MM.1S (cell line): ENCODE measurements around the gene TRIM28.

ENCODE experiments used
- DNase-seq: peaks from one replicate; pipeline ENCODE4 v3.0.0-alpha.2; 2015
- H2AFZ ChIP-seq: fragments of 300-600 bp; sonication (generic); 2 replicates; pipeline ENCODE4 v1.6.0; 2016; ENCODE audit warnings: antibody characterized with exemption, low read length
- H3F3A ChIP-seq: fragments of 300-600 bp; sonication (generic); 2 replicates; pipeline ENCODE4 v1.6.1; 2016; ENCODE audit warnings: mild to moderate bottlenecking, antibody characterized with exemption, low read length, moderate library complexity, mixed read lengths; ENCODE audit not compliant: insufficient read depth
- H3K27ac ChIP-seq: fragments of 300-600 bp; sonication (generic); 2 replicates; pipeline ENCODE4 v1.5.1; 2016; ENCODE audit warnings: mild to moderate bottlenecking, low read length
- H3K27me3 ChIP-seq: fragments of 300-600 bp; sonication (generic); replicated peaks from 2 replicates; pipeline ENCODE4 v1.6.0; 2016; ENCODE audit warnings: low read length; ENCODE audit not compliant: insufficient read depth
- H3K36me3 ChIP-seq: fragments of 300-600 bp; sonication (generic); replicated peaks from 2 replicates; pipeline ENCODE4 v1.6.1; 2016; ENCODE audit warnings: mild to moderate bottlenecking, low read length, mixed read lengths; ENCODE audit not compliant: insufficient read depth
- H3K4me1 ChIP-seq: fragments of 300-600 bp; sonication (generic); 2 replicates; pipeline ENCODE4 v1.6.1; 2016; ENCODE audit warnings: low read length, mixed read lengths
- H3K4me2 ChIP-seq: fragments of 300-600 bp; sonication (generic); 2 replicates; pipeline ENCODE4 v1.6.0; 2016; ENCODE audit warnings: low read depth, low read length
- H3K4me3 ChIP-seq: fragments of 300-600 bp; sonication (generic); 2 replicates; pipeline ENCODE4 v1.5.1; 2016; ENCODE audit warnings: low read length, mixed read lengths
- H3K79me2 ChIP-seq: fragments of 300-600 bp; sonication (generic); 2 replicates; pipeline ENCODE4 v1.6.1; 2016; ENCODE audit warnings: mixed run types, low read length, mixed read lengths
- H3K9ac ChIP-seq: fragments of 300-600 bp; sonication (generic); 2 replicates; pipeline ENCODE4 v1.6.1; 2016; ENCODE audit warnings: low read length, mixed read lengths
- H3K9me2 ChIP-seq: fragments of 300-600 bp; sonication (generic); replicated peaks from 2 replicates; pipeline ENCODE4 v1.6.1; 2016; ENCODE audit warnings: mild to moderate bottlenecking, low read length, mixed read lengths; ENCODE audit not compliant: insufficient read depth
- H3K9me3 ChIP-seq: fragments of 300-600 bp; sonication (generic); replicated peaks from 2 replicates; pipeline ENCODE4 v1.6.1; 2016; ENCODE audit warnings: mild to moderate bottlenecking, low read length, mixed read lengths; ENCODE audit not compliant: insufficient read depth
- H4K20me1 ChIP-seq: fragments of 300-600 bp; sonication (generic); 2 replicates; pipeline ENCODE4 v1.6.1; 2016; ENCODE audit warnings: mild to moderate bottlenecking, low read length, moderate library complexity, mixed read lengths; ENCODE audit not compliant: insufficient read depth
- EZH2 ChIP-seq: fragments of 300-600 bp; sonication (generic); optimal IDR thresholded peaks from 2 replicates; pipeline ENCODE3; 2017; ENCODE audit warnings: low read depth, mild to moderate bottlenecking, antibody characterized with exemption, low read length, mixed read lengths
- EZH2phosphoT487 ChIP-seq: fragments of 300-600 bp; sonication (generic); IDR thresholded peaks from 2 replicates; pipeline ENCODE4 v1.6.1; 2018; ENCODE audit warnings: antibody characterized with exemption, low read length
- TF ChIP-seq, protein P1 (sequence below): fragments of 300-600 bp; sonication (generic); IDR thresholded peaks from 2 replicates; pipeline ENCODE4 v1.5.1; 2016; ENCODE audit warnings: antibody characterized with exemption, low read length, mixed read lengths

The TRIM28 gene

DNA sequence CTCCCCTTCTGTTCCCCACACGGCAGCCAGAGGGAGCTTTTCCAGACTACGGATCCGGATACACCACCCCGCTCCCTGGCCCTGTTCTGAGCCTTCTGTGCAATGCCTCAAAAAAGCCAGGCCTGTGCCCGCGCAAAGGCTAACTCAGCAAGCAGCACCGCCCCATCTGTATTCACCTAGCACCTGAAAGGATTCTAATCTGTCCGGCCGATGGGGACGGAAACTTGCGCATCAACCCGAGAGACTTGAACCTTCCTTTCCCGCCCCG, 24.8 kb upstream of the TRIM28 start:
- Histone ChIP-seq H3K27ac (peak overlapping the region; percentile 78), H3K27me3 (peaks cover 4% of the 10 kb centered on the region; the same call in 1 of the 2 replicates), H3K9me3 (no peaks in the 10 kb centered on the region), H4K20me1 (no peaks in the 10 kb centered on the region), H3K79me2 (peaks cover 13% of the 10 kb centered on the region), H3K36me3 (no peaks in the 10 kb centered on the region), H3K9ac (peak overlapping the region; percentile 73), H3K4me3 (peak overlapping the region; percentile 88), H3K4me1 (peaks cover 5% of the 10 kb centered on the region; the same call in 1 of the 2 replicates), H2AFZ (peak overlapping the region; percentile 92), H3K9me2 (no peaks in the 10 kb centered on the region), H3K4me2 (peak overlapping the region; percentile 82), H3F3A (peaks cover 11% of the 10 kb centered on the region; the same call in 1 of the 2 replicates)
- peak; percentile 49 for DNase-seq
- no peak for TF ChIP-seq EZH2phosphoT487
- TF ChIP-seq, protein P1, sequence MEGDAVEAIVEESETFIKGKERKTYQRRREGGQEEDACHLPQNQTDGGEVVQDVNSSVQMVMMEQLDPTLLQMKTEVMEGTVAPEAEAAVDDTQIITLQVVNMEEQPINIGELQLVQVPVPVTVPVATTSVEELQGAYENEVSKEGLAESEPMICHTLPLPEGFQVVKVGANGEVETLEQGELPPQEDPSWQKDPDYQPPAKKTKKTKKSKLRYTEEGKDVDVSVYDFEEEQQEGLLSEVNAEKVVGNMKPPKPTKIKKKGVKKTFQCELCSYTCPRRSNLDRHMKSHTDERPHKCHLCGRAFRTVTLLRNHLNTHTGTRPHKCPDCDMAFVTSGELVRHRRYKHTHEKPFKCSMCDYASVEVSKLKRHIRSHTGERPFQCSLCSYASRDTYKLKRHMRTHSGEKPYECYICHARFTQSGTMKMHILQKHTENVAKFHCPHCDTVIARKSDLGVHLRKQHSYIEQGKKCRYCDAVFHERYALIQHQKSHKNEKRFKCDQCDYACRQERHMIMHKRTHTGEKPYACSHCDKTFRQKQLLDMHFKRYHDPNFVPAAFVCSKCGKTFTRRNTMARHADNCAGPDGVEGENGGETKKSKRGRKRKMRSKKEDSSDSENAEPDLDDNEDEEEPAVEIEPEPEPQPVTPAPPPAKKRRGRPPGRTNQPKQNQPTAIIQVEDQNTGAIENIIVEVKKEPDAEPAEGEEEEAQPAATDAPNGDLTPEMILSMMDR, result no peak
- TF ChIP-seq EZH2, result no peak

DNA sequence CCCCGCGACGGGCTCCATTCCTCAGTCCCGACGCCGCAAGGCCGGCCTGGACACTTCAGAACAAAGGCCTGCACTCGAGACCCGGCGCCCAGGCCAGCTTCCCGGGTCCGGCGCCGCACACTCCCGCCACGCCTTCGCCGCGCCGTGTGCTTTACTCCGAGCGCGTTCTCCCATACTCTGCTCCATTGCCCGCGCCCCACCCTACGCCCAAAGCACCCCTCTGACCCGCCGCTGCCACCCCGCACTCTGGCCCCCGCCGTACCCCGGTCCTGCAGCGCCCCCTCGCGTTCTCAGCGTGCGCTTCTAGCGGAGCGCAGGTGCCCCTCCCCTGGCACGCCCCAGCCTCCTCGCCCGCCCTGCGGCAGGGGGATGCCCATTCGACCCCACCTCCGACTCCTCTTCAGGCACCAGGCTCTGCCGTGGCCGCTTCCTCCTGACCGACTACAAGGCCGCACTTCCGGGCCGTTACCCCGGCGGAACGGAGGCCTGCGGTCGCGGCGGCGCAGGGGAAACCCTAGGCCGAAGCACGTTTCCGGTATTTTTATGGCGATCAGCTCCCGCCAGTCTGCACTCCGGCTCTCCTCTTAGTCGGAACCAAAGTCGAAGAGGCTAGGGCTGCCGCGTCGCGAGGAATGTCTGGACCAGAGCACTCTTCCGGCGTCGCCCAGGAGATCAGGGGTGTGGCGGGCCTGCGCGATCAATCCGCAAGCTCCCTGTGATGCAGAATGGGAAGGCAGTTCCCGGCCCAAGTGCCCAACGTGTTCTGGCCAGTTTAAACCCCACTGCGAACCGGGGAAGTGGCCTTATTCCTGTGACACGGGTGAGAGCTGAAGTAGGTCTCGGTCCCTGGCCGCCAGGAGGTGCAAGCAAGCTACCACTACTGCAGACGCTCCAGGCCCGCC, 24.3 kb upstream of the TRIM28 start, which contains the start of gene ZBTB45:
ZBTB45 (minus strand) TSS at position 456 of the 902 bp plus-strand sequence. CDS start 2,137 bp downstream, outside the sequence.
- H3K9me3 ChIP-seq, result no peaks in the 10 kb centered on the region
- H3K27me3 ChIP-seq, result peaks cover 4% of the 10 kb centered on the region; the same call in 1 of the 2 replicates
- H3K79me2 ChIP-seq, result peaks cover 13% of the 10 kb centered on the region
- H3K9me2 ChIP-seq, result no peaks in the 10 kb centered on the region
- peak within 1 kb of the TSS; percentile 73 for H3K9ac ChIP-seq
- H3K4me3 ChIP-seq, result peak within 1 kb of the TSS; percentile 88
- H2AFZ ChIP-seq, result peak within 1 kb of the TSS; percentile 92
- peak within 1 kb of the TSS; percentile 82 for H3K4me2 ChIP-seq
- peaks cover 11% of the 10 kb centered on the region; the same call in 1 of the 2 replicates for H3F3A ChIP-seq
- H3K27ac ChIP-seq, result peak within 1 kb of the TSS; percentile 78
- TF ChIP-seq, protein P1, result peak; percentile 74
- no peak for TF ChIP-seq EZH2phosphoT487
- no peaks in the 10 kb centered on the region for H4K20me1 ChIP-seq
- H3K4me1 ChIP-seq, result peaks cover 5% of the 10 kb centered on the region; the same call in 1 of the 2 replicates
- no peaks in the 10 kb centered on the region for H3K36me3 ChIP-seq
- DNase-seq, result peak; percentile 95

DNA sequence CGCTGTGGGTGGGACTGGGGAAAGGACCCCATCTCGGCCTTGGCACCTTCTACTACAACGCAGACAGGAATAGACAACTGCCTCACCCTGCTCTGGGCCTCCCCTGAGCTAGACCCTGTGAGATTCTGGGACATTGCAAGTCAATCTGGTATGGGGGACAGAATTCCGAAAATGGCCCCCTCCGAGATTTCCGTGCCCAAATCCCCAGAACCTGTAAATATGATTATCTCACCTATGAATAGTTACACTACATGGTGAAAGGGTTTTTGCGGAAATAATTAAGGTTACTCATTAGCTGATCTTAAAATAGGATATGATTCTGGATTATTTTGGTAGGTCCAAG, 23.6 kb upstream of the TRIM28 start:
- peaks cover 5% of the 10 kb centered on the region; the same call in 1 of the 2 replicates for H3K4me1 ChIP-seq
- peaks cover 4% of the 10 kb centered on the region; the same call in 1 of the 2 replicates for H3K27me3 ChIP-seq
- H3K27ac ChIP-seq, result peak overlapping the region; percentile 78; the same call in 1 of the 2 replicates
- peaks cover 11% of the 10 kb centered on the region; the same call in 1 of the 2 replicates for H3F3A ChIP-seq
- peak overlapping the region; percentile 92 for H2AFZ ChIP-seq
- TF ChIP-seq EZH2 (no peak), EZH2phosphoT487 (no peak)
- TF ChIP-seq, protein P1, result no peak
- no peaks in the 10 kb centered on the region for H4K20me1 ChIP-seq
- H3K9me2 ChIP-seq, result no peaks in the 10 kb centered on the region
- H3K4me2 ChIP-seq, result peak overlapping the region; percentile 82
- H3K36me3 ChIP-seq, result no peaks in the 10 kb centered on the region
- peak overlapping the region; percentile 73 for H3K9ac ChIP-seq
- H3K4me3 ChIP-seq, result peak overlapping the region; percentile 88
- no peak for DNase-seq
- H3K79me2 ChIP-seq, result peaks cover 13% of the 10 kb centered on the region
- no peaks in the 10 kb centered on the region for H3K9me3 ChIP-seq
